ENCODE results near the gene ACAT2.

Gene ACAT2

DNA sequence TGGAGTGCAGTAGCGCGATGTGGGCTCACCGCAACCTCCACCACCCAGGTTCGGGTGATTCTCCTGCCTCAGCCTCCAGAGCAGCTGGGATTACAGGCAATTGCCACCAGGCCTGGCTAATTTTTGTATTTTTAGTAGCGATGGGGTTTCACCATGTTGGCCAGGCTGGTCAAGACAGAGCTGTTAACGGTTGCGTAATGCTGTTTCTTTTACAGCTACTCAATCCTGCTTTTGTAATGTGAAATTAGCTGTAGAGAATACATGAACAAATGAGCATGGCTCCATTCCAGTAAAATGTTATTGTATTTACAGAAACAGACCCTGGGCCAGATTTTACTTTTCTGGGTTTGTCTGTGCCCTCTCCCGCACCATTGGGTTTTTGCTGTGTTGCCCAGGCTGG, 40.1 kb downstream of the ACAT2 start:
- no peaks in the 10 kb centered on the region for H3K27me3 ChIP-seq (ENCODE audit: insufficient read depth, poor library complexity, severe bottlenecking)
- H3K27ac ChIP-seq (replicated peaks): peak overlapping the region; percentile 73
- H3K4me3 ChIP-seq (replicated peaks; ENCODE audit: insufficient read depth, low read length): no peak overlapping the region
- DNase-seq (ENCODE audit: low read depth in 1 of 2, low spot score in 1 of 2): peak; percentile 74 to 83
- no peak for TF ChIP-seq GABPA (IDR thresholded peaks at IDR 0.05; ENCODE audit: low read depth)
- TF ChIP-seq, protein P1, sequence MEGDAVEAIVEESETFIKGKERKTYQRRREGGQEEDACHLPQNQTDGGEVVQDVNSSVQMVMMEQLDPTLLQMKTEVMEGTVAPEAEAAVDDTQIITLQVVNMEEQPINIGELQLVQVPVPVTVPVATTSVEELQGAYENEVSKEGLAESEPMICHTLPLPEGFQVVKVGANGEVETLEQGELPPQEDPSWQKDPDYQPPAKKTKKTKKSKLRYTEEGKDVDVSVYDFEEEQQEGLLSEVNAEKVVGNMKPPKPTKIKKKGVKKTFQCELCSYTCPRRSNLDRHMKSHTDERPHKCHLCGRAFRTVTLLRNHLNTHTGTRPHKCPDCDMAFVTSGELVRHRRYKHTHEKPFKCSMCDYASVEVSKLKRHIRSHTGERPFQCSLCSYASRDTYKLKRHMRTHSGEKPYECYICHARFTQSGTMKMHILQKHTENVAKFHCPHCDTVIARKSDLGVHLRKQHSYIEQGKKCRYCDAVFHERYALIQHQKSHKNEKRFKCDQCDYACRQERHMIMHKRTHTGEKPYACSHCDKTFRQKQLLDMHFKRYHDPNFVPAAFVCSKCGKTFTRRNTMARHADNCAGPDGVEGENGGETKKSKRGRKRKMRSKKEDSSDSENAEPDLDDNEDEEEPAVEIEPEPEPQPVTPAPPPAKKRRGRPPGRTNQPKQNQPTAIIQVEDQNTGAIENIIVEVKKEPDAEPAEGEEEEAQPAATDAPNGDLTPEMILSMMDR (IDR thresholded peaks at IDR 0.05; ENCODE audit: insufficient read depth, low read length): no peak
- no peak for TF ChIP-seq POLR2AphosphoS5 (IDR thresholded peaks at IDR 0.05; ENCODE audit: low read depth)
- no peak for TF ChIP-seq SPI1 (IDR thresholded peaks at IDR 0.05; ENCODE audit: borderline replicate concordance, low read depth)
- TF ChIP-seq, protein P2, sequence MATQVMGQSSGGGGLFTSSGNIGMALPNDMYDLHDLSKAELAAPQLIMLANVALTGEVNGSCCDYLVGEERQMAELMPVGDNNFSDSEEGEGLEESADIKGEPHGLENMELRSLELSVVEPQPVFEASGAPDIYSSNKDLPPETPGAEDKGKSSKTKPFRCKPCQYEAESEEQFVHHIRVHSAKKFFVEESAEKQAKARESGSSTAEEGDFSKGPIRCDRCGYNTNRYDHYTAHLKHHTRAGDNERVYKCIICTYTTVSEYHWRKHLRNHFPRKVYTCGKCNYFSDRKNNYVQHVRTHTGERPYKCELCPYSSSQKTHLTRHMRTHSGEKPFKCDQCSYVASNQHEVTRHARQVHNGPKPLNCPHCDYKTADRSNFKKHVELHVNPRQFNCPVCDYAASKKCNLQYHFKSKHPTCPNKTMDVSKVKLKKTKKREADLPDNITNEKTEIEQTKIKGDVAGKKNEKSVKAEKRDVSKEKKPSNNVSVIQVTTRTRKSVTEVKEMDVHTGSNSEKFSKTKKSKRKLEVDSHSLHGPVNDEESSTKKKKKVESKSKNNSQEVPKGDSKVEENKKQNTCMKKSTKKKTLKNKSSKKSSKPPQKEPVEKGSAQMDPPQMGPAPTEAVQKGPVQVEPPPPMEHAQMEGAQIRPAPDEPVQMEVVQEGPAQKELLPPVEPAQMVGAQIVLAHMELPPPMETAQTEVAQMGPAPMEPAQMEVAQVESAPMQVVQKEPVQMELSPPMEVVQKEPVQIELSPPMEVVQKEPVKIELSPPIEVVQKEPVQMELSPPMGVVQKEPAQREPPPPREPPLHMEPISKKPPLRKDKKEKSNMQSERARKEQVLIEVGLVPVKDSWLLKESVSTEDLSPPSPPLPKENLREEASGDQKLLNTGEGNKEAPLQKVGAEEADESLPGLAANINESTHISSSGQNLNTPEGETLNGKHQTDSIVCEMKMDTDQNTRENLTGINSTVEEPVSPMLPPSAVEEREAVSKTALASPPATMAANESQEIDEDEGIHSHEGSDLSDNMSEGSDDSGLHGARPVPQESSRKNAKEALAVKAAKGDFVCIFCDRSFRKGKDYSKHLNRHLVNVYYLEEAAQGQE (IDR thresholded peaks at IDR 0.05; ENCODE audit: insufficient replicate concordance, low read depth): no peak

DNA sequence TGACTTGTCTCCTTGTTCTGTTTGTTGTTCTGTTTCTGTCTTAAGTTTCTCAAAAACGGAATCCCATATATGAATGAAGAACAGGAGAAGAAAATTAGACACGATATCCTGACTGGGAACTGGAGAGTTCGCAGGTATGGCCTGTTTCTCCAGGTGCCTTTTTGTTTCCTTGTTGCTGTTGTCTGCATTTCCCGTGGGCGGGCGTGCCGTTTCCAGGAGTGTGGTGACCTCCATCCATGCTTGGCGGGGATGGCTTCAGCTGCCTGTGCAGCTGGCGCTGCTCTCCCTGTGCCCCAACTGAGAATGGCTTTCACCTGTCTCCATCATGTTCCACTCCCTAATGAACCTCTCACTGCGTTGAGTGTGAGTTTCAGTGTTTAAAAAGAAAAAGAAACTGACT, 42.7 kb downstream of the ACAT2 start:
- Histone ChIP-seq H3K4me3 (replicated peaks; ENCODE audit: insufficient read depth, low read length) (no peak overlapping the region), H3K27me3 (ENCODE audit: insufficient read depth, poor library complexity, severe bottlenecking) (no peaks in the 10 kb centered on the region), H3K27ac (replicated peaks) (peak overlapping the region; percentile 84)
- TF ChIP-seq, protein P2 (IDR thresholded peaks at IDR 0.05; ENCODE audit: insufficient replicate concordance, low read depth): no peak
- no peak for TF ChIP-seq SPI1 (IDR thresholded peaks at IDR 0.05; ENCODE audit: borderline replicate concordance, low read depth)
- TF ChIP-seq POLR2AphosphoS5 (IDR thresholded peaks at IDR 0.05; ENCODE audit: low read depth): no peak
- no peak for TF ChIP-seq GABPA (IDR thresholded peaks at IDR 0.05; ENCODE audit: low read depth)
- TF ChIP-seq, protein P1 (IDR thresholded peaks at IDR 0.05; ENCODE audit: insufficient read depth, low read length): no peak
- DNase-seq (ENCODE audit: low read depth in 1 of 2, low spot score in 1 of 2): no peak

DNA sequence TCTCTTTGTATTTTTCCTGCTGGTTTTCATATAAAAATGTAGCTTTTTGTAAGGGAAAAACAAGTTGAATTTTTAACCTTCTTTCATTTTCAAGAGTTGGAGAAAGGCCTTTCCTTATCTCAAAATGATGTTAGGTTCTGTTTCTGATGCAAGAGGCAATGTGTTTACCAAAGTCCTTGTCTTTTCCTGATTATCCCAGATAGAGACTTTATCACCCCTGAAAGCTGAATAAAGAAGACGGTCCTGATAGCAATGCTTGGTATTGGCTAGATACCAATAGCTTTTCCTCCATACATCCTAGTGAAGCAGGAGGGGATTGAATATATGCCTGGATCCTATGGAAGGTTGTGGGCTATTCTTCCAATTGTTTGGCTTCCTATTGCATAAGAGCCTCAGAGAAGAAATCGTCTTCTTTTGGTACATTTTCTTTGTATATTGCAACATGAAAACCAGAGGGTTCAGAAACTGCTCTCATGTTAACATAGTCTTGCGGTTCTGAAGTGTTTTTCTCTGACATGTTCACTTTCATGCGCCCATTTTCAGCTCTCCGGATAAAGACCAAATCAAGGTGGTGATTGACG, 43.7 kb downstream of the ACAT2 start:
- DNase-seq (ENCODE audit: low read depth in 1 of 2, low spot score in 1 of 2): peak in 1 of 2 experiments; percentile 84
- H3K27me3 ChIP-seq (ENCODE audit: insufficient read depth, poor library complexity, severe bottlenecking): no peaks in the 10 kb centered on the region
- TF ChIP-seq, protein P2 (IDR thresholded peaks at IDR 0.05; ENCODE audit: insufficient replicate concordance, low read depth): no peak
- TF ChIP-seq SPI1 (IDR thresholded peaks at IDR 0.05; ENCODE audit: borderline replicate concordance, low read depth): no peak
- TF ChIP-seq, protein P1 (IDR thresholded peaks at IDR 0.05; ENCODE audit: insufficient read depth, low read length): no peak
- no peak for TF ChIP-seq POLR2AphosphoS5 (IDR thresholded peaks at IDR 0.05; ENCODE audit: low read depth)
- TF ChIP-seq GABPA (IDR thresholded peaks at IDR 0.05; ENCODE audit: low read depth): no peak
- H3K27ac ChIP-seq (replicated peaks): peak overlapping the region; percentile 84
- no peak overlapping the region for H3K4me3 ChIP-seq (replicated peaks; ENCODE audit: insufficient read depth, low read length)
